SIG-M5 treated with dmso at 0.1 percent for 504 hours (cell line): ENCODE data around the gene FLVCR1.

Experiments used
- DNase-seq: peaks from one replicate; lab custom pipeline; 2025; ENCODE audit not compliant: unreplicated experiment; lab: John Stamatoyannopoulos, UW

Gene FLVCR1

DNA sequence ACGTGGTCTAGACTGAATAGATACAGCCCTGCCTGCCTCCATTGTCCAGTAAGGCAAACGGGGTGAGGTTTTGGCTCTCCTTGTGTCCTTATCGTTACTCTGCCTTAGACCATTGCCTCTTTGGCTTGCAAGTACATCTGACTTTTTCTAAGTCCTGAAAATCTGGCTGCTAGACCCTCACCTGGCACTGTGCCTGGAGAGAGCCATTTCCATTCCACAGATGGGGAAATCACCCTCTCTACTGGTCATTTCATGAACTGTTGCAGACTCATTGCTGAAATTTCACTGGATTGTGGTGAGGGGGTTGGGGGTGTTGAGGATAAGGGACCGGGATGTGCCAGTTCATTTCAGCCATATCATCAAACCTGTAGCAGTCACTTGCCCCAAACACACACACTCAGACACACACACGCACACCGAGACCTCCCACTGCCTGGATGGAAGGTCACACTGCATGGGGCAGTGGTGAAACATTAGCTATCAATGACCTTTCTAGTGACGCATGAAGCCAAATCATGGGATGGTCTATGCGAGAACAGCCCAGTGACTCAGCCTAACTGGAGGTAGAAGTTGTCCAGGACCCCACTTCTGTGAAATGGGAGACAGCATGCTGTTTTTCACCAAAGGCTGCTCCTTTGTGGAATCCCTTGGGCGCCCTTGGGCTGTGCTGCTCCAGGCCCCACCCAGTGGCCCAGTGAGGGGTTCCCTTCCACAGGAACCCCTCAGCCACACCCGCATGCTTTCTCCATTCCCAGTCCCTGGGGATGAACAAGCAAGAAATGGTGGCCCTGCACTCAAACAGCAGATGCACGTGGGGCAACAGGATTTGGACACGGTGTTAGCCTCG, 57.4 kb downstream of the FLVCR1 start:
- no peak for DNase-seq

DNA sequence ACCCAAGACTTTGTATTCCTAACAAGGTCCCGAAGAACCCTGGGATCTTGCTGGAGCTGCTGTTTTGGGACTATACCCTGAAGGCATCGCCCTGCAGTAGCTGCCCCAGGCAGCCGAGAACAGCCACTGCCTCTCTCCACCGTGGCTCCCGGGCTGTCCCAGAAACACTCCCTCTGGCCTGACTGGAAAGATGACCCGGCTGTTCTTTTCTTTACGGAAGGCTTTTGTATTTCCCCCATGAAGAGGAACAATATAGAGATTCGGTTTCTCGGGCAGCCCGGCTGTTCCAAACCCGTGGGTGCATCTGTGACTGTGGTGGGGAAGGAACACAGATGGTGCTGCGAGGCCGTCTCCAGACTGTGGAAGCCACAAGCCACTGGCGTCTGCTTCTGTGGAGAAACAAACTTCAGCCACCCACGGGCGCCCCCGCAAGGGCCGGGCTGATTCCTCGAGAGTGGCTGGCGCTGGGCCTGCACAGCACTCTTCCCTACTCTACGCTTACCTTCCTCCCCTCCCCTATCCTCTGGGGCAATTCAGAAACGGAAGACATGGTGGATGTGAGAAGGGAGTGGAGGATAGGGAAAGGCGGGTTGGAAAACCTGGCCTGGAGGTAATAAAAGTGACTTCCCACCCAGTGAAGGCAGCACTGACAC, 58.5 kb downstream of the FLVCR1 start:
- no peak for DNase-seq

DNA sequence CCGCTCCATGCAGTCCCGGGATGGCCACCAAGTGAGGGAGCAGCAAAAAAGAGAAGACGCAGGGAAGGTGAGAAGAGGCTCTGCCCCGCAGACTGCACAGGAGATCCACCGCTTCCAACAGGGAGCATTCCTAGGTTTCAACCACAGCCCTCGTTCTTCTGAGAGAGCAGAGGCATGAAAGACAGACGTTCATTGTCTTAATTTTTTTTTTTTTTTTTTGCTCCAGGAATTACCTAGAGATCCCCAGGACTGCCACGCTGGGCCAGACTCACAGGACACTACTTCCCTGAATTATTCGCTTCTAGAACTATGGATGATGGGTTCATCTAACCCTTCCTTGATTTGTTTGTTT, 59.0 kb downstream of the FLVCR1 start:
- DNase-seq, result no peak

DNA sequence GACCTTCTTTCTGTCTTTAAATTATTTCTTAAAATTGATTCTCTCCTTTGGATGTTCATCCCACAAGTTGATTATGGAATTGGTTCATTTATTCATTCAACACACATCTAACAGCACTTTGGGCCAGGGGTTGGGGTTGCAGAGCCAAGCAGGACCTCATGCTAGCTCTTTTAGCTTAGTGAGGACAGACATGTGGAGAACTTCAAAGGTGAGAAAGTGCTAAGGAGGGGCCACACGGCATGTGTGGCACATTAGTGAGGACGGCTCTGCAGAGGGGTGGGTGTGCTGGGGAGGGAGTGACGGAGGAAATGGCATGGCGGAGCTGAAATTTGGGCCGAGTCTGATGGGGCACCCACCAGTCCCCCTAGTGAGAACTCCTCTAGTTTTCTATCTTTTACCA, 59.8 kb downstream of the FLVCR1 start:
- no peak for DNase-seq

DNA sequence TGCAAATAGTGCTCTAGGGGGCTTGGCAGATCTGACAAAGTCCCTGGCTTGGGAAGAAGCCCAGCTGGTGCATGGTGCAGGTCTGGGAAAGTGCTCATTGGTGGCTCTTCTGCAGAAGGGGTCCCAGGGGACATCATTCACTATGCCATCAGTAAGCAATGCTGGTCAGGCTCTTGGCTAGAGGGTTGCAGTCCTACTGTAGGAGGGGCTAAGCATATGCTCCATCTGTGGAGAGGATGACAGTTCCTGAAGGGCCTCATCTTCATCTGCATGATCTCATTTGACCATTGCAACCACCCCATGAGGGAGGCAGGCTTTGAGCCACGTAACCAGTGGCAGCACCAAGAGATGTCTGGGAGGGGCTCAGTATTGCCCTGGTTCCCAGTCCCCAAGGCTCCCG, 60.7 kb downstream of the FLVCR1 start:
- DNase-seq, result no peak

DNA sequence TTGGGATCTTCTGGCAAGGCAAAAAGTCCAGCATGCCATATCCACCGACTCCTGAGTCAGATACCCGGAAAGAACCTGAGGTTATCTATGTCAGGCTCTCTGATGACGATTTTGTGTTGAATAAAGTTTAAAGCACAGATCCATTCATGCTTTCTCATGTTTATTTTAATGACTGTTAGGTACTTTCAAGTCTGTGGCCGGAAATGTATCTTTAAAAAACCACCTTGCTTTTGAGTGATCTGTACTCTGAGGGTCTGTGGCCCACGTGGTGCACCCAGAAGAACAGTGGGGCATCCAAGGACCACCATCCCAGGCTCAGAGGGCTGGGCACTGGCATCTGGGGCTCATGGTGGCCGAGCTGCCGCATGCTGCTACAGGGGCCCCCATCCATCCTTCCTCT, 62.2 kb downstream of the FLVCR1 start:
- DNase-seq, result no peak

DNA sequence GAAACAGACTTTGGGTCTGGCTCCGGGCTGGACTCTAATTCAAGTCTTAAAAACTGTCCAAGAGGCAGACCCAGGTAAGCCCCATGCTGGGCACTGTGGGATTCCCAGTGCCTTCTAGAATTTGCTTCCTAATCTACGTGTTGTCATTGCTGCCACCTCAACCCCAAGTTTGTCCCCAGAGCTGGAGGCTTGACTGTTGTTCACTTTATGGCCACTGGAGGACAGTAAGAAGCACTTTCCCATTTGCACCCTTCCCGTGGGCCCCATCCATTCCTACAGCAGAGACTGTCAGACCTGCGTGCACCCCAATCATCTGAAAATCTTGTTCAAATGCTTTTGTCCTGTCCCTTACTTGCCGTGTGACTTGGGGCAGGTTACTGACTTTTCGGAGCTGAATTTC, 62.8 kb downstream of the FLVCR1 start:
- no peak for DNase-seq

DNA sequence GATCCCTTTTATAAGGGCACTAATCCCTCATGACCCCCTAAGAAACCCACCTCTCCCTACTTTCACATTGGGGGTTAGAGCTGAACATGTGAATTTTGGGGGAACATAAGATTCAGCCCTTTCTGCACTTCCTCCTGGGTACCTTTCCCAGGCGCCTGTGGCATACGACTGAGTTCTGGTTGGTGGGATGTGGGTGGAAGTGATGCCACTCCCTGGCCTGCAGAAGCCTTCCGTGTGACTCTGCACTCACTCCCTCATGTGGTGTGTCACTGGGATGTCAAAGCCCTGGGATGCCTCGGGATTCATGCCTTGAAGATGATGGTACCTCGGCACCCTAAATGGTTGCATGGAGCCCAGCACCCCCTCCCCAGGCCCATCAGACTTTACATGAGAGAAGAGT, 63.9 kb downstream of the FLVCR1 start:
- no peak for DNase-seq

DNA sequence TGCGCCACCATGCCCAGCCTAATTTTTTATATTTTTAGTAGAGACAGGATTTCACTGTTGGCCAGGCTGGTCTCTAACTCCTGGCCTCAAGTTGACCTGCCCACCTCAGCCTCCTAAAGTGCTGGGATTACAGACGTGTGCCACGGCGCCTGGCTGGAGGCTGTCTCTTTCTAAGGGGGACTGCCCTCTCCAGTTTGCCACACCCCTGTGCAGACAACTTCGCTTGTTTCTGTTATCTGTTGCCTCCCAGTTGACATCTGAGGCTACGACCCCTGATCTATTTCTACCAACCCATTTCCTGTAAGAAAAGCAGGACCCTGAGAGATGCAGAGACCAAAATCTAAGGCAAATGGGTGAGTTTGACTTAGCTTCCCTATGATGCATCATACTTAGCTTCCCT, 68.3 kb downstream of the FLVCR1 start:
- DNase-seq, result no peak

DNA sequence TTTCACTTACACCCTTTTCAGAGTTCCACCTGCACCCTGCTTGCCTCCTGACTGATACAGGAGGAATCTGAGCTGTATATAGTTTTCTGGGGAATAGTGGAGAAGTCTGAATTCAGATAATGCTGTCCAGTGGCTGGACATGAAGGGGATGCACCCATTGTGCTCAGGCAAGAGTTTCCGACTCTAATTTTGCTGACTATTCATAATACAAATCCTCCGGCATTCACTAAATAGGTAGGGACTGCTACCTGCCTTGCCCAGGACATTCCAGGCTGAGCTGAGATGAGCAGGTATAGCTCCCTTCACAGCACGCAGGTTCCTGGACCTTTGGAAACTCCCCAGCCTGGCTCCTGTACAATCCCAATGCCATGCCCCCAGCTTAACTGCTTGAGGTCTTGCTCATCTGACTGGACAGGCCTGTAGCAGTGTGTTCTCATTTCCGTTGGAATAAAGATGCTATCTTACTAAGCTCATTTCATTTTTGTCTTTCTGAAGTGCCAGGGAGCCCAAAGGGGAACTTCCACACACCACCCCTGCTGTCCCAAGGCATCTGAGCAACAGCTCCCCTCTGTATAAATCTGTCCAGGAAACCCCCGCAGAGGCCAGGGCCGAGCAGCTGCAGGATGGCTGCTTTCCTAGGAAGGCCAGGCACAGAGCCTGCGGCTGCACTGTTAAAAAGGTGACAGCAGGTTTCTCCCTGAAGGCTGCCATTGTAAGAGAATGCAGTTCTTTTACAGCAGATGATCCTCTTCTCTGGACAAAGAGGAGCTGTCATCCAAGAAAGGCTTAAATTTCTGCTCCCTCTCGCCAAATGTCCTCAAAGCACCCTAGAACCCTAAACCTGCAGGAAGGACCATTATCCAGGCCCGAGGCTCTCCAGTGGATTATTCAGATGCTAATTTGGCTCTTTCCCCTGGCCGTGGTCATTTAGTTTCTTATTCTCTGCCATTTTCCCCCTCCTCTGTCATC, 70.5 kb downstream of the FLVCR1 start:
- no peak for DNase-seq

DNA sequence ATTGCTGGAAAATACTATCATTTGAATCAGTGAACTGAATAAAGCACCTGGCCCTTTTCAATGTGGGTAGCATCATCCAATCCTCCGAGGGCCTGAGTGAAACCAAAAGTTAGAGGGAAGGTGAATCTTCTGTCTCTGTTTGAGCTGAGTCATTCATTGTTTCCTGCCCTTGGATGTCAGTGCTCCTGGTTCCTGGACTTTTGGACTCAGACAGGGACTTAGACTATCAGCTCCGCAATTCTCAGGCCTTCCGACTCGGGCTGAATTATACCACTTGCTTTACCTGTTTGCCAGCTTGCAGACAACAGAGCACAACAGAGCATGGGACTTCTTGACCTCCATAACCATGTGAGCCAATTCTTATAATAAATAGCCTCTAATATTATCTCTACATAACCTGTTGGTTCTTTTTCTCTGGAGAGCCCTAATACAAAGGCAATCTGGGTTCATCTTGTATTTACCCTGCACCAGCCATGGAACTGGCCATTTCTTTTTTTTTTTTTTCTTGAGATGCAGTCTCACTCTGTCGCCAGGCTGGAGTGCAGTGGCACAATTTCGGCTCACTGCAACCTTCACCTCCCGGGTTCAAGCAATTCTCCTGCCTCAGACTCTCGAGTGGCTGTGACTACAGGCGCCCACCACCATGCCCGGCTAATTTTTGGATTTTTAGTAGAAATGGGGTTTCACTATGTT, 73.1 kb downstream of the FLVCR1 start:
- DNase-seq, result no peak

DNA sequence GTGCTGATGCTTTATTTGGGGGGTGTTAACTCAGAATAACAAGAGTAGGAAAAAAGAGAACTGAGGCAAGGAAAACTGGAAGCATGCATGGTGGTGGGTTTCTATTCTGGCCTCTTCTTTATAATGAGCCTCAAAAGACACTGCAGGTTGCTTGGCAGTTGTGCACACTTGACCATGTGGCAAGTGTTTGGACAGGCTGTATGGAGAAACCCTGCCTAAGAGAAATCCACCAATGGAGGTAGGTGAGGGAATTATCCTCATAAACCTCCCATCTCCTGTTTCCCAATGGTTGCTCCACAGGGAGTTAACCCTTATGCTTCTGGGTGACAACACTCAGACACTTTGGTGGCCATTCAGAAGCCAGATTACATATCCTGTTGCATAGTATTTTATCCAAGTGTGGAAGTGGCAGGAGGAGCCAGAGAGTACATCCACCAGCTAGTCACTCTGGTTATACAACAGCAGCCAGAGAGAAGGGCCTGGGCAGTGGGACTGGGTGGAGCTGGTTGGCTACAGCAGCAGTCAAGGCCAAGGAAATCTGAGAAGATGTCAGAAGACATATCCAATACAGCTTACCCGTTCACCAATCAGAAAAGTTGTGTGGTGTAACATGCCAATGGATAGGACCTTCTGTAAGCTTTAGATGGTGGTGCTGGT, 75.9 kb downstream of the FLVCR1 start:
- DNase-seq, result no peak

DNA sequence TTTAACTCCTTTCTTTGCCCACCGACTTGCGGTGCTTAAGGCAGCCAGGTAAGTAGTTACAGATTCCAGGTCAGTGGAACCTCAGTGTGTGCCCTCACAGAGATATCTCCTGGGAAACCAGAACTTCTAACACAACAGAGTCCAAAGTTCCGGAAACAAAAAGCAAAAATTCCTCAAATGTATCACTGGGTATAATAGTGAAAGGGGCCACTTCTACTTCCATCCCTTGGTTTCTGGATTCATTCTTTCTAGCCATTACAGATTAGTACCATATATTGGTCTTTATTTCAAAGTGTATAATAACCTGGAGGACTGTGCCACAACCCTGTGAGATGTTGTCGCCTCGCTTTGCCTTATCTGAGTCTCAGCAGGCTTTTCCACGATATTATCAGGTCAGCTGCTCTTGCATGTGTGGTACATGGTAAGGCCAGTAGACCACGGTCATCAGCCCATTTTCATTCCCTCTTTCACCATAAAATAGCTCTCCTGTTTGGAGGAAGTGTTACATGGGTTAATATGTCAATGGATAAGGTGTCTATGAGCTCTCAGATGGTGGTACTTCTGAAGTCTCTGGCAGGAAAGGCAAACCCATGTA, 77.4 kb downstream of the FLVCR1 start:
- no peak for DNase-seq

DNA sequence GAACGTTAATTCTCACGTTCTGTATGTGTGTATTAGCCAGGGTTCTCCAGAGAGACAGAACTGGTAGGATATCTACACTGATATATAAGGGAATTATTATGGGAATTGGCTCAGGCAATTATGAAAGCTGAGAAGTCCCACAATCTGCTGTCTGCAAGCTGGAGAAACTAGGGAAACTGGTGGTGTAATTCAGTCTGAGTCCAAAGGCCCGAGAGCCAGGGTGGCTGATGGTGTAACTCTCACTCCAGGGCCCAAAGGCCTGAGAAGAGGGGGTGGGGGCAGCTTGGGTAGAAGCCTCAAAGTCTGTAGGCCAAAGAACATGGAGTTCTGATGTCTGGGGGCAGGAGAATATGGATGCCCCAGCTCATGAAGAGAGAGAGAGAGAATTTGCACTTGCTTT, 79.0 kb downstream of the FLVCR1 start:
- no peak for DNase-seq

DNA sequence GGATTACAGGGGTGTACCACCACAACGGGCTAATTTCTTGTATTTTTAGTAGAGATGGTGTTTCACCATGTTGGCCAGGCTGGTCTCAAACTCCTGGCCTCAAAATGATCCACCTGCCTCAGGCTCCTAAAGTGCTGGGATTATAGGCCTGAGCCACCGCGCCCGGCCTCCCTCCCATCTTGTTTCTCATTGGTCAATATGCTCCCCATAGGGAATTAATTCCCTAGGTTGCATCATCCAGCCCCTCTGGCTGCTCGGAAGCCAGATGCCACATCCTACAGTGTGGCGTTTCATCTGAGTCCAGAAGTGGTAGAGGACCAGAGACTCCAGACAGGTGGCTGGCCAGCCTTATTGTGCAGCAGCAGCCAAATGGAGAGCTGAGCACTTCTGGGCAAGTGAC, 80.8 kb downstream of the FLVCR1 start:
- no peak for DNase-seq

DNA sequence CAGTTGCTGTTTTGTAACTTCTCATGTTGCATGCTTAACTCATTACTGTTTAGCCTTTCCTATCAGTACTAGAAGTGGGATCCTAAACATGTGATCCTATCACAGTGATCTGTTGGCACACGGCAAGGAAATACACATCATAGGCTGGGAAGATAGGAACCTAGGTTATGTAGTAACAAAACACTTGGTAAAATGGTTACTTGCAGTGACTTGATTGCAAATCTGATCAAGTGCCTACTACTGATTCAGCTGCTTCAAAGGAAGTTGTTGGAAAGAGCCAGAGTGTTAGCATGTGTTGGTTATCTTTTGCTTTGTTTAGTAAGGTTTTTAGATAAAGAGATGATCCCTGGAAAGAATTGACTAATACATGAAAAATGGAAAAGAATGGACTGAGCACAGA, 83.4 kb downstream of the FLVCR1 start:
- DNase-seq, result no peak

DNA sequence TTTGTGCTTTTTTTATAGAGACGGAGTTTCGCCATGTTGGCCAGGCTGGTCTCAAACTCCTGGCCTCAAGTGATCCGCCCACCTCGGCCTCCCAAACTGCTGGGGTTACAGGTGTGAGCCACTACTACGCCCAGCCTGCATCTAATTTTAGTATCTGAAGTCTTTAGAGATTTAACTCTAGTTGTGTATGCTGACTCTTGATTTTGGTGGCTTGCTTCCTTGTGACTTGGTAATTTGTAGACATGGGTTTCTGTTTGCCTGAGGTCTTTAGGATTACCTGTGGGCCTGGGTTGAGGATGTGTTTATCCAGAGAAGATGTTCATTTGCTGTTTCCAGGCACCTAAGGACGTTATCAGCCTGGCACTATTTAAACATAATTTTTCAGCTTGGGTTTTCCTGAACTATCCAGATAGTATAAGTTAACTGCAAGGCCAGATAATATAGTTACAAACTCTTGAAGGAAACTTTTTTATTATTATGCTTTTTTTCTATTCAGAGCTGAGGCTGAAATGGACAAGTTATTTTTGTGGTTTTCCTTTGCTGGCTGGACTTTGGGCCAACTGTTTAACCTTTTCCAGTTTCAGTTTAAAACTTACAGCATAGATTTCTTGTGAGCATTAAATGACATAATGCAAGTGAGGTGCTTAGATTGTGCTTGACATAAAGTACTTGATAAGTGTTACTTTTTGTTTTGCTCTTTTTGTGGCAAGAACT, 84.8 kb downstream of the FLVCR1 start:
- no peak for DNase-seq

DNA sequence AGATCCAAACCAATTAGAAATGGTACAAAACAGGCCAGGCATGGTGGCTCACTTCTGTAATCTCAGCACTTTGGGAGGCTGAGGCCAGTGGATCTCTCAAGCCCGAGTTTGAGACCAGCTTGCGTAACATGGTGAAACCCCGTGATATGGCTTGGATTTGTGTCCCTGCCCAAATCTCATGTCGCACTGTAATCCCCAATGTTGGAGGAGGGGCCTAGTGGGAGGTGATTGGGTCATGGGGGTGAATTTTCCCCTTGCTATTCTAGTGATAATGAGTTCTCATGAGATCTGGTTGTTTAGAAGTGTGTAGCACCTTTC, 85.3 kb downstream of the FLVCR1 start:
- no peak for DNase-seq

DNA sequence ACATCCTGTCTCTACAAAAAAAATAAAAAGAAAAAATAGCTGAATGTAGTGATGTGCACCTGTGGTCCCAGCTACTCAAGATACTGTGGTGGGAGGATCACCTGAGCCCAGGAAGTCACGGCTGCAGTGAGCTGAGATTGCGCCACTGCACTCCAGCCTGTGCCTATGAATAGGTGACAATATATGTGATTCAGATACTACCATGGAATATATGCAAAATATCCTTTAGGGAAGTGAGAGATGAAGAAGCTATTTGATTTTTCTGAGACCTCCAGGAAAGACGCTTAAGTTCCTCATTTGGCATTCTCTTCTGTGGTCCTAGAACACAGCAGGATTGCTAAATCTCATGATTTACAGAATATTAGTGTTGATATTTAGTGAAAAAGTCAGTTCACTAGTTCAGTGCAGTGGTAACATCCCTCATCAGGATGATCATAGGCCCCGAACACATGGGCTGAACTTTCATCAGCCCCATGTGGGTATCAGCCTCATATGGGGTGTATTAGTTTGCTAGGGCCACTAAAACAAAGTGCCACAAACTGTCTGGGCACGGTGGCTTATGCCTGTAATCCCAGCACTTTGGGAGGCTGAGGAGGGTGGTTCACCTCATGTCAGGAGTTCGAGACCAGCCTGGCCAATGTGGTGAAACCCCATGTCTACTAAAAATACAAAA, 86.3 kb downstream of the FLVCR1 start:
- peak; percentile 71 for DNase-seq
